Thyroid gland (tissue), 4 donors: ENCODE measurements around the gene PLXNB2.

ENCODE experiments used
- CTCF ChIP-seq, 6 experiments: fragments of 200-600 bp in 3 of 6; fragments of 450-650 bp in 3 of 6; sonication (generic) in 3 of 6; IDR thresholded peaks; one replicate each; pipeline ENCODE4 v1.5.1; 2016 to 2019; ENCODE audit warnings: antibody characterized with exemption in 6 of 6, mild to moderate bottlenecking in 2 of 6, inconsistent platforms in 1 of 6, moderate library complexity in 1 of 6
- POLR2A ChIP-seq, 2 donors: fragments of 450-650 bp; IDR thresholded peaks; one replicate each; pipeline ENCODE4 v1.6.1; 2017; ENCODE audit warnings: antibody characterized with exemption in 2 of 2, mild to moderate bottlenecking in 2 of 2, moderate library complexity in 1 of 2

- TF ChIP-seq POLR2A (IDR thresholded peaks at IDR 0.05) (no peak), CTCF (IDR thresholded peaks at IDR 0.05) (no peak)
Observed at GRCh38 chr22:50318356-50318697, 10.9 kb upstream of the PLXNB2 start.
